CD4-positive, alpha-beta T cell (primary cell): Measurements from ENCODE around the gene DLX3. TPM values are rescaled to one million over a fixed set of nuclear protein-coding genes. Genes with fewer than 3 reads are reported as not detected.

Source experiments
- ATAC-seq: fragments of 200-7000 bp; cut with Tn5 transposase; one replicate; pipeline ENCODE4 v1.10.0; 2022; ENCODE audit warnings: mild to moderate bottlenecking; ENCODE audit not compliant: poor library complexity
- CTCF ChIA-PET: fragments of 350-600 bp; sonication (Branson Sonifier 250); formaldehyde crosslinking; loops from one replicate; lab custom pipeline; 2021; ENCODE audit warnings: antibody characterized with exemption, inconsistent platforms; lab: Charles Lee
- POLR2A ChIA-PET: fragments of 350-600 bp; sonication (Branson Sonifier 250); formaldehyde crosslinking; loops from one replicate; lab custom pipeline; 2021; ENCODE audit warnings: antibody characterized with exemption, inconsistent platforms; lab: Charles Lee
- DNase-seq, 14 experiments: peaks; one replicate each; pipeline ENCODE4 v3.0.0-alpha.2; 2013 to 2020; ENCODE audit warnings: mixed read lengths in 2 of 14
- H3K27ac ChIP-seq, 2 donors: one replicate each; pipeline versions ENCODE4 v1.5.1 to v1.7.0; 2013; ENCODE audit warnings: low read length in 2 of 2, low read depth in 1 of 2, mild to moderate bottlenecking in 1 of 2
- H3K27me3 ChIP-seq, 2 experiments: 1 replicate in 1 of 2; 2 replicates in 1 of 2; pipeline versions ENCODE4 v1.6.1 to v1.7.0; 2013; ENCODE audit warnings: low read length in 2 of 2, control low read depth in 1 of 2, mild to moderate bottlenecking in 1 of 2, moderate library complexity in 1 of 2; ENCODE audit not compliant: insufficient read depth in 2 of 2, control insufficient read depth in 1 of 2
- H3K36me3 ChIP-seq: one replicate; pipeline ENCODE4 v1.6.1; 2013; ENCODE audit warnings: low read length, control low read depth; ENCODE audit not compliant: insufficient read depth
- H3K4me1 ChIP-seq: one replicate; pipeline ENCODE4 v1.6.1; 2013; ENCODE audit warnings: low read length, control low read depth; ENCODE audit not compliant: insufficient read depth
- H3K4me3 ChIP-seq: one replicate; pipeline ENCODE4 v1.5.1; 2013; ENCODE audit warnings: mild to moderate bottlenecking, low read length, moderate library complexity
- H3K9me3 ChIP-seq, 2 experiments: 1 replicate in 1 of 2; 2 replicates in 1 of 2; pipeline versions ENCODE4 v1.6.1 to v1.7.0; 2013; ENCODE audit warnings: low read length in 2 of 2, mild to moderate bottlenecking in 2 of 2, control low read depth in 1 of 2, moderate library complexity in 1 of 2; ENCODE audit not compliant: control insufficient read depth in 1 of 2, insufficient read depth in 1 of 2
- H3K27ac Mint-ChIP-seq: one replicate; pipeline ENCODE4 v1.8.0; 2020; ENCODE audit warnings: mixed read lengths
- H3K27me3 Mint-ChIP-seq: one replicate; pipeline ENCODE4 v1.8.0; 2021; ENCODE audit warnings: mixed read lengths
- H3K36me3 Mint-ChIP-seq: one replicate; pipeline ENCODE4 v1.8.0; 2021; ENCODE audit warnings: low read depth, mixed read lengths
- H3K4me1 Mint-ChIP-seq: one replicate; pipeline ENCODE4 v1.8.0; 2021; ENCODE audit warnings: low read depth, mixed read lengths
- H3K4me3 Mint-ChIP-seq: one replicate; pipeline ENCODE4 v1.8.0; 2020; ENCODE audit warnings: mild to moderate bottlenecking, mixed read lengths
- H3K9me3 Mint-ChIP-seq: one replicate; pipeline ENCODE4 v1.8.0; 2020; ENCODE audit warnings: mixed read lengths
- intact Hi-C, 2 experiments: fragments of 100-400 bp; cut with DNase I in 1 of 2; cut with micrococcal nuclease in 1 of 2; formaldehyde crosslinking; loops; one replicate each; pipeline versions ENCODE4 v1.15.1 to v1.9.0; 2023 to 2025; cut with DNase I, micrococcal nuclease
- total RNA-seq, 174 experiments: library from RNA in 2 of 174; stranded (reverse) in 2 of 174; gene quantifications; one replicate each; pipeline ENCODE4 v1.2.3 and lab custom pipeline; 2021 to 2026
- TF ChIP-seq, protein P1 (sequence below): fragments of 200-600 bp; IDR thresholded peaks from one replicate; pipeline ENCODE4 v1.8.0; 2022; ENCODE audit warnings: antibody characterized with exemption, mild to moderate bottlenecking

The DLX3 gene
- total RNA-seq, 2 experiments from 2014 or later: not detected

GRCh38 chr17:50028736-50029120, 33.7 kb upstream of the DLX3 start:
- ChIA-PET POLR2A (interaction anchor here (0.7 kb wide), 1 partner anchor 59 kb away, joined by 3 read pairs; no protein-coding TSS in a partner anchor), CTCF (interaction anchor here (6.3 kb wide), 1 partner anchor 58 kb away, joined by 41 read pairs; no protein-coding TSS in a partner anchor)
- peaks cover 12% of the 10 kb centered on the region for H3K4me1 ChIP-seq
- Mint-ChIP-seq H3K27ac (no peak overlapping the region), H3K9me3 (no peaks in the 10 kb centered on the region), H3K27me3 (peaks cover 42% of the 10 kb centered on the region), H3K4me1 (peaks cover 11% of the 10 kb centered on the region), H3K36me3 (no peaks in the 10 kb centered on the region), H3K4me3 (no peak overlapping the region)
- ATAC-seq (no peak), DNase-seq (no peak)
- intact Hi-C loops: loop anchor here (5.0 to 10.0 kb wide), 2 partner anchors 266 to 269 kb away; no protein-coding TSS in a partner anchor
- peaks cover 16 to 20% of the 10 kb centered on the region in 2 experiments for H3K27me3 ChIP-seq
- H3K27ac ChIP-seq: no peak overlapping the region
- H3K4me3 ChIP-seq: no peak overlapping the region
- H3K36me3 ChIP-seq: no peaks in the 10 kb centered on the region
- H3K9me3 ChIP-seq: no peaks in the 10 kb centered on the region
- TF ChIP-seq, protein P1, sequence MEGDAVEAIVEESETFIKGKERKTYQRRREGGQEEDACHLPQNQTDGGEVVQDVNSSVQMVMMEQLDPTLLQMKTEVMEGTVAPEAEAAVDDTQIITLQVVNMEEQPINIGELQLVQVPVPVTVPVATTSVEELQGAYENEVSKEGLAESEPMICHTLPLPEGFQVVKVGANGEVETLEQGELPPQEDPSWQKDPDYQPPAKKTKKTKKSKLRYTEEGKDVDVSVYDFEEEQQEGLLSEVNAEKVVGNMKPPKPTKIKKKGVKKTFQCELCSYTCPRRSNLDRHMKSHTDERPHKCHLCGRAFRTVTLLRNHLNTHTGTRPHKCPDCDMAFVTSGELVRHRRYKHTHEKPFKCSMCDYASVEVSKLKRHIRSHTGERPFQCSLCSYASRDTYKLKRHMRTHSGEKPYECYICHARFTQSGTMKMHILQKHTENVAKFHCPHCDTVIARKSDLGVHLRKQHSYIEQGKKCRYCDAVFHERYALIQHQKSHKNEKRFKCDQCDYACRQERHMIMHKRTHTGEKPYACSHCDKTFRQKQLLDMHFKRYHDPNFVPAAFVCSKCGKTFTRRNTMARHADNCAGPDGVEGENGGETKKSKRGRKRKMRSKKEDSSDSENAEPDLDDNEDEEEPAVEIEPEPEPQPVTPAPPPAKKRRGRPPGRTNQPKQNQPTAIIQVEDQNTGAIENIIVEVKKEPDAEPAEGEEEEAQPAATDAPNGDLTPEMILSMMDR: no peak

DNA sequence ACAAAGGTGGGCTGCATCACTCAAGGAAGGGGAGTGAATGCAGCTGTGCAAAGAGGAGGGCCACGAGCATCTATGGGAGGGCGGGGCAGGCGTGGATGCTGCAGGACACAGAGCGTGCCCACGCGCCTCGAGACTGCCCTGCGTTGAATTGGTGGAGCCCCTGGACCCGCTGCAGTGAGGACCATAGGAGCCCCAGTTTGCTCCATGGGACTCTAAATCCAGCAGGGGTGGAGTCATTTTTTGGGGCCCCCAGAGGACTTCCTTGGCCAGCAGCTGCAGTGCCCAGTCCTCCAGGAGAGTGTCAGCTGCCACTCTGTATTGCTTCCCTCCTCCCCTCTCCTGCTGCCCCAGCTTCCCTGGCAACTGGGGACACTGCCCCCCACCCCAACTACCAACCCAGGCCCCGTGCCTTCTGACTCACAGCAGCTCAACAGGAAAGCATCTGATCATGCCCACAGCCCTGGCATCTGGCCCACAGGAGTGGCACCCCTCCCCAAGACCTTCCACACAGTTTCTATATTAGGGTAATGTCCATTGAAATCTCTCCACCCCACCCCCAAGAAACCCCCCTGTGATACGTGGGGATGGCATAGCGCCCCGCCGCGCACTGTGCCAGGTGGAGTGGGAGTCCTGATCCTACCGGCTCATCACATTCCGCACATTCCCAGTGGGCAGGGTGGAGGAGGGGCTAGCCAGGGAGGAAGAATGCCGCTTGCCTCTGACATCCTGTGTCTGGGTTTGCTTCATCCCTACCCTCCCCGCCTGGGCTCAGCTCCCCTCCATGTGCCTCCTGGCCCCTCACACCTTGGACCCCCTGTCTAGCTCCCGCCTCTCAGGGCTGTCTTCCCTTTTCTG, 33.1 kb upstream of the DLX3 start:
- Mint-ChIP-seq H3K36me3 (no peaks in the 10 kb centered on the region), H3K9me3 (no peaks in the 10 kb centered on the region), H3K4me1 (peaks cover 11% of the 10 kb centered on the region), H3K4me3 (no peak overlapping the region), H3K27ac (no peak overlapping the region), H3K27me3 (peaks cover 42% of the 10 kb centered on the region)
- no peak overlapping the region for H3K4me3 ChIP-seq
- POLR2A ChIA-PET: interaction anchor here (0.7 kb wide), 1 partner anchor 60 kb away, joined by 3 read pairs; no protein-coding TSS in a partner anchor
- intact Hi-C loops: loop anchor here (1.0 to 10.0 kb wide), 4 partner anchors 29 to 269 kb away; partner anchors contain the start of gene ITGA3 (in 2 of the 2)
- TF ChIP-seq, protein P1: no peak
- no peak for DNase-seq
- CTCF ChIA-PET: interaction anchor here (2.1 to 6.3 kb wide), 2 partner anchors 59 to 66 kb away, joined by 7 to 41 read pairs; no protein-coding TSS in a partner anchor
- no peaks in the 10 kb centered on the region for H3K9me3 ChIP-seq
- H3K27ac ChIP-seq: no peak overlapping the region
- ATAC-seq: no peak
- H3K27me3 ChIP-seq: peaks cover 16 to 20% of the 10 kb centered on the region in 2 experiments
- H3K36me3 ChIP-seq: no peaks in the 10 kb centered on the region
- H3K4me1 ChIP-seq: peaks cover 12% of the 10 kb centered on the region

DNA sequence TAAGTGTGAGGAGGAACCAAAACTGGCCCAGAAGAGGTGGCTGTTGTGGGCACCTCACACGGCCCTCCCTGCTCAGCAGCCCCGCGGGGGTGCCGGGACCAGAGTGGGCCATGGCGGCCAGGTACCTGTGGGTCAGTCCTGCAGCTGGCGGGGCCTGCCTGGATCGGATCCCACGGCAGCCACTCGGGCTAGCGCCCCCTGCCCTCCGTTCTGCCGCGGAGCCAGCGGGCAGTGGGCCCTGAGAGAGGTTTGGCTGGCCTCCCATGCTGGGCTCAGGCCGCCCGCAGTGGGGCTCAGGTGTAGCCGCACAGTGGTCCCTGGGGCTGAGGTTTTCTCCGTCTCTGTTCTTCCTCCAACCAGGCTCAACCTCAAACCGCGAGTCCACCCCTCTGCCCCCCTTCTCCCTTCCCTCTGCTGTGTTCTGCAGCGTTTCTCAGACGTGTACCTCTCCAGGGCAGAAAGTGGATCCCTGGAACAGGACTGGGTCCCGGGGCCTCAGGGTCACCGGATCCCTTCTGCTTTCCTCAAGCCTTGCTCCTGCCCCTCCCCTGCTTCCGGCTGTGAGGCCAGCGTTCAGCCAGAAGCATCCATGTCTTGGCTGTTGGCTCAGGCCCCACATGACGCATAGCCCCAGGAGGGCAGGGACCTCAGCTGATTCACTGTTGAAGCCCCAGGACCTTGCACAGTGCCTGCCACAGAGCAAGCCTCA, 32.3 kb upstream of the DLX3 start:
- peaks cover 42% of the 10 kb centered on the region for H3K27me3 Mint-ChIP-seq
- ChIA-PET POLR2A (no interaction called here), CTCF (interaction anchor here (0.7 to 6.3 kb wide), 3 partner anchors 60 to 71 kb away, joined by 4 to 41 read pairs (median 7); no protein-coding TSS in a partner anchor)
- H3K4me3 ChIP-seq: no peak overlapping the region
- intact Hi-C loops: loop anchor here (1.0 to 10.0 kb wide), 4 partner anchors 29 to 270 kb away; partner anchors contain the start of gene ITGA3 (in 2 of the 2)
- H3K4me1 ChIP-seq: peaks cover 12% of the 10 kb centered on the region
- peak; percentile 35 for ATAC-seq
- H3K36me3 ChIP-seq: no peaks in the 10 kb centered on the region
- TF ChIP-seq, protein P1: peak; percentile 69
- H3K27me3 ChIP-seq: peaks cover 16 to 20% of the 10 kb centered on the region in 2 experiments
- peak in 3 of 14 experiments; percentile 6 to 42 (median 32) for DNase-seq
- no peak overlapping the region for H3K27ac Mint-ChIP-seq
- no peak overlapping the region for H3K27ac ChIP-seq
- no peaks in the 10 kb centered on the region for H3K9me3 ChIP-seq
- H3K9me3 Mint-ChIP-seq: no peaks in the 10 kb centered on the region
- peaks cover 11% of the 10 kb centered on the region for H3K4me1 Mint-ChIP-seq
- H3K36me3 Mint-ChIP-seq: no peaks in the 10 kb centered on the region
- H3K4me3 Mint-ChIP-seq: no peak overlapping the region
